ENCODE data around the gene ABCD2. TPM values are rescaled to one million over a fixed set of nuclear protein-coding genes. Genes with fewer than 3 reads are reported as not detected.
A peak's percentile ranks its signal among the peaks of the same experiment; 100 is the strongest.
"Not testable (repeated sequence)": the region's sequence is repeated elsewhere in the genome, so short reads cannot be mapped to it uniquely, and the experiment has no call there.

ABCD2 gene
- 0.06 and 0.40 TPM in 2 replicates for total RNA-seq (2014; rRNA removed)
- polyA plus RNA-seq (2012): not detected

GRCh38 chr12:39619660-39620433 lies at the start of gene ABCD2:
Gene ABCD2 (minus strand): TSS chr12:39619803. CDS start chr12:39619615, 188 bp downstream.
- DNase-seq (ENCODE audit: low read depth): peak; percentile 82

- no peak for DNase-seq (ENCODE audit: low read depth)
Measured at GRCh38 chr12:39660101-39660500, 40.5 kb upstream of the ABCD2 start.

GRCh38 chr12:39647383-39647782 lies 27.8 kb upstream of the ABCD2 start:
- no peak for DNase-seq (ENCODE audit: low read depth)

- DNase-seq (ENCODE audit: low read depth): no peak
Measured at GRCh38 chr12:39646963-39647362, 27.4 kb upstream of the ABCD2 start.

GRCh38 chr12:39643052-39643451 lies 23.4 kb upstream of the ABCD2 start:
- DNase-seq (ENCODE audit: low read depth): no peak

DNA sequence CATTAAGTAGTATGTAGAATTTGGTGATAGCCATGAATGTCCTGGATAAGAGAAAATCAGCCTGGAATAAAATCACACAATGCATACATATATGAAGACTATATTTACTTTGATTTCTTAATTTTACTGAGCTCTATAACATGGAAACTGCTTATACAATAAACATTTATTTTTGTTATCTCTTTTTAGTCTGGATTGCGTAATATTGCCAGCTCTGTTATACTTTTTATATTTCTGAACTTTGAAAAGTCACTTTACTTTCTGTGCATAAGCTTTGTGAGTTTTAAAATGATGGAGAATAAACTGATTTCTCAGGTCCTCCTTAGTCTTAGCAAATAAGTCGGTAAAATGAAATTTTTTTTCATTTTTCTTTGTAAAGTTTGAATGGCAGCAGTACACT lies 19.2 kb upstream of the ABCD2 start:
- DNase-seq (ENCODE audit: low read depth): no peak

DNA sequence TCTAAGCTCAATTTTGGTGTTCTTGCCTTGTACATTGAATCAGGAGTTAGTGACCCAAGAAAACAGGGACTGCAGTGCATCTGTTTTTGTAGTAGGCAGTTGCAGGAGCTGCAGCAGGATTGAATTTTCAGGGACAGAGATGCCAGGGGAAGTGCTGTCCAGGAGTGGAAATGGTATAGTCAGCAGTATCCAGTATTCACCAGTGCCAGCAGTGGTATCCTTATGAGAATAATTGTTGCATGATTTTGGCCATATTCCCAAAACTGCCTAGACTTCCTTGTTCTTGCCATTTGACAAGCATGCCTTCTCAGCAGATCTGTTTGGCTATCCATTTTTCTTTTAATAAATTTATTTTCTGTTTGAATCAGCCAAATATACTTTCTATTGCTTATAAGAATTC lies 18.6 kb upstream of the ABCD2 start:
- no peak for DNase-seq (ENCODE audit: low read depth)

- DNase-seq (ENCODE audit: low read depth): no peak
Measured at GRCh38 chr12:39632670-39633069, 13.1 kb upstream of the ABCD2 start.

DNA sequence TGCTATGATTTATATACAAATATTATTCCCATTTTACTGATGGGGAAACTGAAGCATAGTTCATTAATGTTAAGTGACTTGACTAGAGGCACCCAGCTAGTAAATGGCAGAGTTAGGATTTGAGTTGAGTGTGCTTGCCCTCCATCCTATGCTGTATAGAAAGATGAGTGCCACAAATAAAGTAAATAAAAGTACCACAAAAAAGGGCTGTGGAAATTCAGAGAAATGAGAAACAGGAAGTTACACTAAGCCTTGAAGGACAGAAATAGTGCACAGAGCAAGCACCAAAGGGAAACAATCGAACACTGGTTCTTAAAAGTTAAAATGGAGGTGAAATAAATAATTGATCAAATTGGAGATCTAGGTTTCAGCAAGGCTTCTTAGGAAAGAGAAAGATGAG lies 9.2 kb upstream of the ABCD2 start:
- no peak for DNase-seq (ENCODE audit: low read depth)

DNA sequence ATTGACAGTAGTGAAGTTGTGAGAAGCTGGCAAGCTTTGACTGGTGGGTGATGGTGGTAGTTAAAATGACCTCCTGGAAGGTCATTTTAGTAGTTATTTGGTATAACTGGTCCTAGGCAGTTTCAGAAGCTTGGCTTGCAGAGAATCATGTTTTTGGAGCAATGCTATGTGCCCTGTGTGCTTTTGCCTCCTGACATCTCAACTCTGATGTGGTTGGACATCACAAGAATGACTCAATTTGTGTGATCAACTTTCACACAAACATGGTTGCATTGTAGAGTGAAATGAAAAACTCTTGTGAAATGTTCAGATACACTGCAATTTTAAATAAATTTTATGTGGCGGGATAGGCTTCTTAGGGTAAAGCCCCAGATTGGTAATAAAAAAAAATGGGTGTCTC lies 8.3 kb upstream of the ABCD2 start:
- DNase-seq (ENCODE audit: low read depth): no peak

GRCh38 chr12:39626033-39626814 lies 6.6 kb upstream of the ABCD2 start:
- DNase-seq (ENCODE audit: low read depth): no peak

GRCh38 chr12:39623919-39624318 lies 4.3 kb upstream of the ABCD2 start:
- DNase-seq (ENCODE audit: low read depth): no peak

DNA sequence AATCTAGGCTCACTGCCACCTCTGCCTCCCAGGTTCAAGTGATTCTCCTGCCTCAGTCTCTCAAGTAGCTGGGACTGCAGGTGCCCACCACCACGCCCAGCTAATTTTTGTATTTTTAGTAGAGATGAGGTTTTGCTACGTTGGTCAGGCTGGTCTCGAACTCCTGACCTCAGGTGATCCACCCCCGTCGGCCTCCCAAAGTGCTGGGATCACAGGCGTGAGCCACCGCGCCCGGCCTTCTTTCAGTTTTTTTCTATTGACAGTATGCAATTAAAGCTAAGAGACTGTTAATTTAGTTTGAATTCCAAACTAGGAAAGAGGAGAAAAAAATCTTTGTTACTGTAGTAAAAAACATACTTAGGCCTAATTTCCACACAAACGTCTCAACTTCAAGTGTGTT lies 3.6 kb upstream of the ABCD2 start:
- not testable (repeated sequence) for DNase-seq (ENCODE audit: low read depth)

DNA sequence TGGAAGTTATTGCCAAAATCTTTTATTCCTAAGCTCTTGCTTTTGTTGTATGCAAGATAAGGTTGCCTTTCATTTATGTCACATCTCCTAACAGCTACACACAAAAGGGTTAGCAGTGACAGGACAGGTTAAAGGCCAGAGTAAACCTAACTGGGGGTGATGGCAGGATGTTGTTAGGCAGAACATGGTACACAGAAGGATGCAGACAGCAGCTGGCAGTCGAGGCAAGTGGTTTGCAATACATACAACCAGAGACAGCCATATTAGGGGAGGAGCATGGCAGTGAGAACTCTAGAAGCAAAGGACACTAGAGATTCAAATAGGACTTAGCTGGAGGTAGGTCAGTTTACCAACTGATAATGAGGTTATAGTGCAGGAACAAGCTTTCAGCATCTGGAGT lies 2.7 kb upstream of the ABCD2 start:
- no peak for DNase-seq (ENCODE audit: low read depth)

DNA sequence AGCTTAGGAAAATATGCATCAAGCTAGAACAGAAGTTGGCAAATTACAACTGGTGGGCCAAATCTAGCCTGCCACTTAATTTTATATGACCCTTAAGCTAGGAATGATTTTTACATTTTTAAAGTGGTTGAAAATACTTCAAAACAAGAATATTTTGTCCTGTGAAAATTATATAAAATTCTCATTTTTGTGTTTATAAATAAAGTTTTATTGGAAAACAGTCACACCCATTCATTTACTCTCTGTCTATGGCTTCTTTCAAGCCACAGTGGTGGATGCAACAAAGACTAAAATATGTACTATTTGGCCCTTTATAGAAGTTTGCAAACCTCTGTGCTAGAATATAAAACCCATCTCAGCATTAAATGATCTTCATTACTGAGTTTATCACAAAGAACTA lies 2.1 kb upstream of the ABCD2 start:
- no peak for DNase-seq (ENCODE audit: low read depth)

DNA sequence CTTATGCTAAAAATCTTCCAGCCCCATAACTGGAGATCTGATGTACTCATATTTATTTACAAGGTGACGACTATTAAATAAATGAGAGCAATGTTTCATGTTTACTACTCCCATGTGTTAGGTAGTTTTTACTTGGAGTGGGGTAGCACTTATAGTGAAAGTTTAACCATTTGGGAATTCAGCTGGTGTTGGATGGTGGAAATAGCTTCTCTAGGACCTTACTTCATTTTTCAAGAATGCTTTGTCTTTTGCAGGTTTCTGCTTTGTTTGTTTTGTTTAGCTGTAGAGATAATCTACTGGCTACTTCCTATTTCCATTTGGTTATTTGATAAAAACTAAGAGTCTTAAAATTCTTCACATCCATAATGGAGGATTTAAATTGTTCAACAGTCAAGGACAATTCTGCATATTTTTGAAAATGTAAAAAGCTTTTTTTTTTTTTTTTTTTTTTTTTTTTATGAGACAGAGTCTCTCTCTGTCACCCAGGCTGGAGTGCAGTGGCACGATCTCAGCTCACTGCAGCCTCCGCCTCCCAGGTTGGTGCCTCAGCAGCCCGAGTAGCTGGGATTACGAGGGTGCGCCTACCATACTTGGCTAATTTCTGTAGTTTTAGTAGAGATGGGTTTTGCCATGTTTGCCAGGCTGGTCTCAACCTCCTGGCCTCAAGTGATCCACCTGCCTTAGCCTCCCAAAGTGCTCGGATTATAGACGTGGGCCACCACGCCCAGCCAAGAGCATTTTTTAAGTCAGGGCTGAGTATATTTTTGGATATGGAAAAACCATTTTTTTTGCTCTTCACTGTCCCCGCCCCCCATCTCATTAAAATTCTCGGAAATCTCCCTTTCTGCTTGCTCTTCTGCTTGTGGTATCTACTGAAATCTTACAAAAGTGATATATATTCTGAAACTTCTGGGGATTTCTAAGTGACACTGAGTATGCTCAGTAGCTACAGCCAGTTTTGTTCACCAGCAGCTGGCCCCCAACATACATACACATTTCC lies 1.4 kb upstream of the ABCD2 start:
- no peak for DNase-seq (ENCODE audit: low read depth)

DNA sequence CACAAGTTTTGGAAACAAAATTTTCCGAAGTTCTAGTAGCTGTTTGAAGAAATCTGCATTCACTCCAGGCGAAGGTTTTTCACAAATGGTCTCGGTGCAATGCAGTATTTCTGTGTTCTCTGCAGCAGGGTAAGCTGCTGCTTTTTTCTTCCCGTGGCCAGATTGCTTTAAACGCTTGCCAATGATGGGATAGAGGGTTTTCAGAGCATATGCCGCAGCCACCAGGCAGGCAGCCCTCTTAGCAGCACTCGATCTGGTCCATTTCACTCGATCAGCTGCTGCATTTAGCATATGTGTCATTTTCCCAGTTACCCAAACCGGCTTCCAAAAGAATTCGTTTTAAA lies 315 bp downstream of the ABCD2 start:
- peak; percentile 29 for DNase-seq (ENCODE audit: low read depth)

- DNase-seq (ENCODE audit: low read depth): no peak
Measured at GRCh38 chr12:39618701-39619100, 902 bp downstream of the ABCD2 start.

DNA sequence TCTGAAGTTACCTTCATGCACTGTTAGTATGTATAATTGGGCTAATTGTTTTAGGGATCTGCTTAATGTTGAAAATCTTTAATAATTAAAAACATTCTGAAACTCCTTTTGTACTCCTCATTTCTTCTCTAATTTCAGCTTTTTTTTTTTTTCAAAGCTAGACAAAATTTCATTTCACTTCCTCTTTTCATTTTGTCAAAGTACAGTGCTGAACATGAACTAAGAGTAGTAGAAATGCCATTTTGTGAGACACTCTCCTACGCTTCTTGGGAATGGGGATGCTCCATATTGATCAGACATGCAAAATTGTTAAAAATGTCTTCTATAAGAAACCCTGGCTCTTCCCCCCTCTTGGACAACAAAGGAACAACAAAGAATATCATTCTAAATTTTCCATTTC lies 1.7 kb downstream of the ABCD2 start:
- no peak for DNase-seq (ENCODE audit: low read depth)

GRCh38 chr12:39616666-39617065 lies 2.9 kb downstream of the ABCD2 start:
- DNase-seq (ENCODE audit: low read depth): no peak

GRCh38 chr12:39616251-39616650 lies 3.4 kb downstream of the ABCD2 start:
- DNase-seq (ENCODE audit: low read depth): peak; percentile 6

- no peak for DNase-seq (ENCODE audit: low read depth)
Measured at GRCh38 chr12:39613525-39613924, 6.1 kb downstream of the ABCD2 start.

Data from LHCN-M2 (cell line).